Esophagus muscularis mucosa (tissue), 4 donors: ENCODE results near the gene DNAAF1. TPM values are rescaled to one million over a fixed set of nuclear protein-coding genes. Genes with fewer than 3 reads are reported as not detected.

Experiments used
- DNase-seq: peaks from one replicate; pipeline ENCODE4 v3.0.0-alpha.2; 2017; ENCODE audit errors: extremely low spot score
- H3K27ac ChIP-seq, 4 donors: fragments of 200-600 bp; sonication (generic); replicated peaks in 1 of 4; 1 replicate in 3 of 4; 2 replicates in 1 of 4; pipeline ENCODE4 v1.5.1; 2016 to 2019; ENCODE audit warnings: mild to moderate bottlenecking in 1 of 4
- H3K27me3 ChIP-seq, 4 donors: fragments of 200-600 bp; sonication (generic); one replicate each; pipeline versions ENCODE4 v1.5.1 to v1.6.0; 2016 to 2019
- H3K36me3 ChIP-seq, 4 donors: fragments of 200-600 bp; sonication (generic); one replicate each; pipeline ENCODE4 v1.5.1; 2016 to 2019
- H3K4me1 ChIP-seq, 4 donors: fragments of 200-600 bp; sonication (generic); one replicate each; pipeline ENCODE4 v1.5.1; 2016 to 2019
- H3K4me3 ChIP-seq, 4 donors: fragments of 200-600 bp; sonication (generic); 1 replicate in 2 of 4; 2 replicates in 2 of 4; pipeline ENCODE4 v1.5.1; 2016 to 2019; ENCODE audit warnings: mild to moderate bottlenecking in 4 of 4, moderate library complexity in 1 of 4
- H3K9me3 ChIP-seq, 4 donors: fragments of 200-600 bp; sonication (generic); 1 replicate in 3 of 4; 2 replicates in 1 of 4; pipeline ENCODE4 v1.5.1; 2016 to 2019
- CTCF ChIP-seq, 3 experiments: fragments of 200-600 bp in 2 of 3; fragments of 450-650 bp in 1 of 3; sonication (generic) in 2 of 3; IDR thresholded peaks; one replicate each; pipeline ENCODE4 v1.5.1; 2017 to 2019; ENCODE audit warnings: antibody characterized with exemption in 3 of 3, mild to moderate bottlenecking in 2 of 3, moderate library complexity in 1 of 3
- EP300 ChIP-seq: sonication (generic); formaldehyde crosslinking; IDR thresholded peaks from one replicate; pipeline ENCODE4 v1.6.1; 2017; ENCODE audit warnings: antibody characterized with exemption
- POLR2A ChIP-seq: fragments of 450-650 bp; IDR thresholded peaks from one replicate; pipeline ENCODE4 v1.6.1; 2017; ENCODE audit warnings: antibody characterized with exemption, moderate library complexity, mild to moderate bottlenecking, low read depth
- POLR2AphosphoS5 ChIP-seq, 2 donors: sonication (generic); formaldehyde crosslinking; IDR thresholded peaks; one replicate each; pipeline ENCODE4 v1.6.1; 2017; ENCODE audit warnings: antibody characterized with exemption in 2 of 2
- WGBS: methylation state at CpG from one replicate; pipeline ENCODE4 v1.1.5; 2018; 5-methylcytosine and 5-hydroxymethylcytosine counted together
- intact Hi-C: fragments of 100-400 bp; cut with DNase I; formaldehyde crosslinking; loops from one replicate; pipeline ENCODE4 v1.15.1; 2023
- total RNA-seq, 4 donors: library from RNA; depleted of rRNA; stranded (reverse); fragments of >200 nt; gene quantifications; one replicate each; pipeline versions ENCODE4 v1.1.0 to v1.2.1, GENCODE V29; 2016

DNAAF1 gene
- total RNA-seq, 4 donors from 2014 or later = 0.66 to 0.78 TPM; not detected in 2

DNA sequence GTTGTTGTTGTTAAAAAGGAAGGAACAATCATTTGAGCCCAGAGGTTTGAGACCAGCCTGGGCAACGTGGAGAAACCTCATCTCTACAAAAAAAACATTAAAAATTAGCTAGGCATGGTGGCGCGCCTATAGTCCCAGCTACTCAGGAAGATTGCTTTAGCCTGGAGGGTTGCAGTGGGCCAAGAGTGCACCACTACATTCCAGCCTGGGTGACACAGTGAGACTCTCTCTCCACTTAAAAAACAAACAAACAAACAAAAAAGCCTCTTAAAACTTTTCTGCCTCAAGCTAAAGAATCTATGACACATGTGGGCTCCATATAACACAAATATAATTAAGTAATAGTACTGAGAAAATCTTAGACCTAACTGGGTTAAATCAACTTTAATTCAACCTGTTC, 40.9 kb upstream of the DNAAF1 start:
- no peak overlapping the region for H3K4me3 ChIP-seq
- H3K9me3 ChIP-seq = no peaks in the 10 kb centered on the region
- TF ChIP-seq POLR2A (no peak), POLR2AphosphoS5 (IDR thresholded peaks at IDR 0.05) (no peak), EP300 (no peak), CTCF (IDR thresholded peaks at IDR 0.05) (no peak)
- no peaks in the 10 kb centered on the region for H3K27me3 ChIP-seq
- intact Hi-C loops = no loop called here
- H3K27ac ChIP-seq = no peak overlapping the region
- no peak for DNase-seq
- WGBS = 83% methylated on average over 3 of the region's 3 CpGs
- H3K4me1 ChIP-seq = peaks cover 16 to 44% (median 20%) of the 10 kb centered on the region in 4 donors
- peaks cover 3 to 63% (median 30%) of the 10 kb centered on the region in 4 donors for H3K36me3 ChIP-seq

DNA sequence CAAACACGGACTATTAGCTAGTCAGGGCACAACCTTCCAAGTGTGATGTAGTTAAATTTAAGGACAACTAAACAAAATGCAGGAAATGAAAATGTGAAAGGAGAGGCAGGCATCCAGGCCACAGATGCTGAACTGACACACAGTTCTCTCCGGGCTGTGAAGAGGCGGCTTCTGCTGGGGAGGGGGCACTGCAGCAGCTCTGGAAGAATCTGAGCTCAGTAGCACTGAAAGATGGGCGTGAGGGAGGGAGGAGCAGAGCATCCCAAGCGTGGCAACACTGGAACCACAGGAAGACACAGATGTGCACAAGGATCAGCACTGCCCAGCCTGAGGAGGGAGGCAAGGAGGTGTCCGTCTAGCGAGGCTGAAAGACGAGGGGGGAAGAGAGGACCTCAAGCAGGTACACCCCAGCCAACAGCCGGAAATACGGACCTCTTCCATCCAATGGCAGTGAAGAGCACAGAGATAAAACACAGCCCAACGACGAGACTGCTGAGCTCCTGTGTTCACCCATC, 39.8 kb upstream of the DNAAF1 start:
- intact Hi-C loops = no loop called here
- 79% methylated on average over 12 of the region's 12 CpGs for WGBS
- no peak overlapping the region for H3K4me3 ChIP-seq
- H3K4me1 ChIP-seq = peaks cover 23 to 55% (median 29%) of the 10 kb centered on the region in 4 donors
- H3K9me3 ChIP-seq = no peaks in the 10 kb centered on the region
- no peaks in the 10 kb centered on the region for H3K27me3 ChIP-seq
- no peak for TF ChIP-seq POLR2AphosphoS5 (IDR thresholded peaks at IDR 0.05)
- TF ChIP-seq EP300 = no peak
- no peak for TF ChIP-seq POLR2A
- TF ChIP-seq CTCF (IDR thresholded peaks at IDR 0.05) = no peak
- no peak overlapping the region for H3K27ac ChIP-seq
- peaks cover 3 to 56% (median 25%) of the 10 kb centered on the region in 4 donors for H3K36me3 ChIP-seq
- DNase-seq = no peak

- WGBS = 88% methylated on average over 13 of the region's 13 CpGs
- Histone ChIP-seq H3K27ac (no peak overlapping the region), H3K36me3 (peaks cover 0 to 48% (median 20%) of the 10 kb centered on the region in 4 donors), H3K27me3 (no peaks in the 10 kb centered on the region), H3K9me3 (no peaks in the 10 kb centered on the region), H3K4me1 (peaks cover 23 to 63% (median 37%) of the 10 kb centered on the region in 4 donors), H3K4me3 (no peak overlapping the region)
- TF ChIP-seq CTCF (IDR thresholded peaks at IDR 0.05) (no peak), POLR2AphosphoS5 (IDR thresholded peaks at IDR 0.05) (no peak), POLR2A (no peak), EP300 (no peak)
- intact Hi-C loops = no loop called here
- DNase-seq = no peak
Measured at GRCh38 chr16:84105948-84106740, 39.0 kb upstream of the DNAAF1 start.

- DNase-seq = no peak
- Histone ChIP-seq H3K27ac (no peak overlapping the region), H3K4me3 (no peak overlapping the region), H3K27me3 (no peaks in the 10 kb centered on the region), H3K36me3 (peaks cover 0 to 39% (median 14%) of the 10 kb centered on the region in 4 donors), H3K4me1 (peaks cover 23 to 69% (median 38%) of the 10 kb centered on the region in 4 donors), H3K9me3 (no peaks in the 10 kb centered on the region)
- intact Hi-C loops = no loop called here
- no peak for TF ChIP-seq EP300
- TF ChIP-seq CTCF (IDR thresholded peaks at IDR 0.05) = no peak
- no peak for TF ChIP-seq POLR2A
- no peak for TF ChIP-seq POLR2AphosphoS5 (IDR thresholded peaks at IDR 0.05)
- 76% methylated on average over 2 of the region's 2 CpGs for WGBS
Measured at GRCh38 chr16:84107921-84108320, 37.2 kb upstream of the DNAAF1 start.
